GM12878 (cell line): ENCODE data around the gene GNPTAB.

Experiments
- BACH1 ChIP-seq: fragments of 450-650 bp; IDR thresholded peaks from 2 replicates; pipeline ENCODE4 v1.6.1; 2017; ENCODE audit warnings: mild to moderate bottlenecking, borderline replicate concordance
- BMI1 ChIP-seq: fragments of 450-650 bp; IDR thresholded peaks from 2 replicates; pipeline ENCODE4 v1.6.1; 2016; ENCODE audit warnings: mild to moderate bottlenecking, moderate library complexity, borderline replicate concordance
- CREB1 ChIP-seq: IDR thresholded peaks from 2 replicates; pipeline ENCODE4 v1.6.1; 2012; ENCODE audit warnings: low read depth, mild to moderate bottlenecking, inconsistent platforms
- POLR2A ChIP-seq: IDR thresholded peaks from 2 replicates; pipeline ENCODE4 v1.6.1; 2011; ENCODE audit warnings: low read depth, mild to moderate bottlenecking, low read length
- RAD21 ChIP-seq: IDR thresholded peaks from 2 replicates; pipeline ENCODE4 v1.6.1; 2011; ENCODE audit warnings: mild to moderate bottlenecking, low read depth, low read length, moderate library complexity; ENCODE audit not compliant: insufficient read depth
- SREBF2 ChIP-seq: IDR thresholded peaks from 2 replicates; pipeline ENCODE4 v1.6.1; 2012; ENCODE audit warnings: mild to moderate bottlenecking, low read length
- SUPT20H ChIP-seq: IDR thresholded peaks from 2 replicates; pipeline ENCODE4 v1.6.1; 2011; ENCODE audit warnings: low read depth, mild to moderate bottlenecking, low read length, moderate library complexity, borderline replicate concordance; ENCODE audit not compliant: control insufficient read depth
- TARDBP ChIP-seq: IDR thresholded peaks from 2 replicates; pipeline ENCODE4 v1.6.1; 2016; ENCODE audit warnings: borderline replicate concordance
- TF ChIP-seq, protein P1 (sequence below): IDR thresholded peaks from 2 replicates; pipeline ENCODE4 v1.6.1; 2011; ENCODE audit warnings: low read depth, mild to moderate bottlenecking, low read length, moderate library complexity, borderline replicate concordance; ENCODE audit errors: extremely low read depth
- TF ChIP-seq, protein P2 (sequence below), 3 experiments: IDR thresholded peaks in 2 of 3; conservative IDR thresholded peaks in 1 of 3; 2 replicates each; pipeline ENCODE4 v1.5.1; 2011; ENCODE audit warnings: low read depth in 3 of 3, low read length in 3 of 3, mild to moderate bottlenecking in 3 of 3, control low read depth in 2 of 3, moderate library complexity in 2 of 3, inconsistent platforms in 1 of 3, mixed read lengths in 1 of 3; ENCODE audit not compliant: control insufficient read depth in 2 of 3, insufficient read depth in 1 of 3; ENCODE audit errors: extremely low read depth in 1 of 3
- TF ChIP-seq, protein P3 (sequence below): IDR thresholded peaks from 2 replicates; pipeline ENCODE4 v1.6.1; 2012; ENCODE audit warnings: low read depth, low read length, improper control_type of control experiment

DNA sequence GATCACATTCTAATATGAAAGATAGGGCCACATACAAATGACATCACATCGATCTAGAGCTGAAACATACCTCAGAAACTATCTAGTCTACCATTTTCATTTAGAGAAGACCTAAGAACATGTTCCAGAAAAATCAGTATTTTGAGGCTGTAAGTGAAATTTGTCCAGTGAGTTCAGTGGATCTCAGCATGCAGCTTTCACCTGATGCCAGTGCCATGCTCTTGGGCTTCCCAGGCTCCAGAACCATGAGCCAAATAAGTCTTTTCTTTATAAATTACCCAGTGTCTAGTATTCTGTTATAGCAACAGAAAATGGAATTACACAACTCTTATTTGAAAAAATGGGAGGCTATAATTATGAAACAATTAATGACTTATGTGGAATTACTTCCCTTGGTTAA is 124.4 kb downstream of the GNPTAB start:
- TF ChIP-seq TARDBP (no peak), RAD21 (no peak), SUPT20H (no peak), POLR2A (no peak), CREB1 (no peak), BACH1 (no peak), BMI1 (no peak), SREBF2 (no peak)
- TF ChIP-seq, protein P1, sequence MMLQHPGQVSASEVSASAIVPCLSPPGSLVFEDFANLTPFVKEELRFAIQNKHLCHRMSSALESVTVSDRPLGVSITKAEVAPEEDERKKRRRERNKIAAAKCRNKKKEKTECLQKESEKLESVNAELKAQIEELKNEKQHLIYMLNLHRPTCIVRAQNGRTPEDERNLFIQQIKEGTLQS, result no peak
- TF ChIP-seq, protein P2, sequence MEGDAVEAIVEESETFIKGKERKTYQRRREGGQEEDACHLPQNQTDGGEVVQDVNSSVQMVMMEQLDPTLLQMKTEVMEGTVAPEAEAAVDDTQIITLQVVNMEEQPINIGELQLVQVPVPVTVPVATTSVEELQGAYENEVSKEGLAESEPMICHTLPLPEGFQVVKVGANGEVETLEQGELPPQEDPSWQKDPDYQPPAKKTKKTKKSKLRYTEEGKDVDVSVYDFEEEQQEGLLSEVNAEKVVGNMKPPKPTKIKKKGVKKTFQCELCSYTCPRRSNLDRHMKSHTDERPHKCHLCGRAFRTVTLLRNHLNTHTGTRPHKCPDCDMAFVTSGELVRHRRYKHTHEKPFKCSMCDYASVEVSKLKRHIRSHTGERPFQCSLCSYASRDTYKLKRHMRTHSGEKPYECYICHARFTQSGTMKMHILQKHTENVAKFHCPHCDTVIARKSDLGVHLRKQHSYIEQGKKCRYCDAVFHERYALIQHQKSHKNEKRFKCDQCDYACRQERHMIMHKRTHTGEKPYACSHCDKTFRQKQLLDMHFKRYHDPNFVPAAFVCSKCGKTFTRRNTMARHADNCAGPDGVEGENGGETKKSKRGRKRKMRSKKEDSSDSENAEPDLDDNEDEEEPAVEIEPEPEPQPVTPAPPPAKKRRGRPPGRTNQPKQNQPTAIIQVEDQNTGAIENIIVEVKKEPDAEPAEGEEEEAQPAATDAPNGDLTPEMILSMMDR (IDR thresholded peaks at IDR 0.05 in 2 of 3, conservative IDR thresholded peaks at IDR 0.05 in 1 of 3; ENCODE audit: control insufficient read depth in 2 of 3, extremely low read depth in 1 of 3, insufficient read depth in 1 of 3, low read depth in 3 of 3, low read length in 3 of 3), result no peak
- TF ChIP-seq, protein P3, sequence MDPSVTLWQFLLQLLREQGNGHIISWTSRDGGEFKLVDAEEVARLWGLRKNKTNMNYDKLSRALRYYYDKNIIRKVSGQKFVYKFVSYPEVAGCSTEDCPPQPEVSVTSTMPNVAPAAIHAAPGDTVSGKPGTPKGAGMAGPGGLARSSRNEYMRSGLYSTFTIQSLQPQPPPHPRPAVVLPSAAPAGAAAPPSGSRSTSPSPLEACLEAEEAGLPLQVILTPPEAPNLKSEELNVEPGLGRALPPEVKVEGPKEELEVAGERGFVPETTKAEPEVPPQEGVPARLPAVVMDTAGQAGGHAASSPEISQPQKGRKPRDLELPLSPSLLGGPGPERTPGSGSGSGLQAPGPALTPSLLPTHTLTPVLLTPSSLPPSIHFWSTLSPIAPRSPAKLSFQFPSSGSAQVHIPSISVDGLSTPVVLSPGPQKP, result no peak
